OCI-LY1 (cell line): Measurements from ENCODE around the gene EFHD1.

ENCODE experiments used
- H2AFZ ChIP-seq: fragments of 200-600 bp; sonication (generic), shearing (Covaris generic); 2 replicates; pipeline ENCODE4 v1.6.0; 2014; ENCODE audit warnings: antibody characterized with exemption, mild to moderate bottlenecking, low read length
- H3F3A ChIP-seq: fragments of 200-600 bp; sonication (generic), shearing (Covaris generic); 2 replicates; pipeline ENCODE4 v1.6.0; 2014; ENCODE audit warnings: mild to moderate bottlenecking, antibody characterized with exemption, low read length, moderate library complexity; ENCODE audit not compliant: insufficient read depth
- H3K27ac ChIP-seq: fragments of 200-600 bp; sonication (generic); 2 replicates; pipeline ENCODE4 v1.5.1; 2014; ENCODE audit warnings: low read length, mixed run types, mild to moderate bottlenecking, low read depth; ENCODE audit not compliant: poor library complexity, severe bottlenecking
- H3K27me3 ChIP-seq: fragments of 200-600 bp; sonication (generic); 2 replicates; pipeline ENCODE4 v1.6.0; 2014; ENCODE audit warnings: antibody characterized with exemption, mild to moderate bottlenecking, low read length, moderate library complexity; ENCODE audit not compliant: insufficient read depth
- H3K36me3 ChIP-seq: fragments of 200-600 bp; sonication (generic); 2 replicates; pipeline ENCODE4 v1.6.1; 2014; ENCODE audit warnings: mild to moderate bottlenecking, antibody characterized with exemption, low read length, moderate library complexity, mixed read lengths; ENCODE audit not compliant: insufficient read depth
- H3K4me1 ChIP-seq: fragments of 200-600 bp; sonication (generic); 2 replicates; pipeline ENCODE4 v1.5.1; 2014; ENCODE audit warnings: mild to moderate bottlenecking, low read length, moderate library complexity; ENCODE audit not compliant: insufficient read depth, severe bottlenecking
- H3K4me2 ChIP-seq: fragments of 200-600 bp; sonication (generic), shearing (Covaris generic); 2 replicates; pipeline ENCODE4 v1.6.1; 2014; ENCODE audit warnings: low read length
- H3K4me3 ChIP-seq: fragments of 200-600 bp; sonication (generic); 2 replicates; pipeline ENCODE4 v1.5.1; 2014; ENCODE audit warnings: low read length, low read depth, mild to moderate bottlenecking, mixed read lengths; ENCODE audit not compliant: poor library complexity, severe bottlenecking
- H3K79me2 ChIP-seq: fragments of 200-600 bp; shearing (Covaris generic); 2 replicates; pipeline ENCODE4 v1.6.1; 2016; ENCODE audit warnings: mixed run types, low read length, mixed read lengths; ENCODE audit not compliant: insufficient read depth
- H3K9ac ChIP-seq: fragments of 200-600 bp; sonication (generic), shearing (Covaris generic); 2 replicates; pipeline ENCODE4 v1.6.1; 2014; ENCODE audit warnings: mild to moderate bottlenecking, low read length, mixed read lengths
- H3K9me2 ChIP-seq: fragments of 200-600 bp; sonication (generic), shearing (Covaris generic); 2 replicates; pipeline ENCODE4 v1.6.1; 2014; ENCODE audit warnings: low read depth, mild to moderate bottlenecking, low read length, mixed read lengths
- H3K9me3 ChIP-seq: fragments of 200-600 bp; shearing (Covaris generic); 2 replicates; pipeline ENCODE4 v1.6.1; 2014; ENCODE audit warnings: low read length, mixed read lengths
- H4K20me1 ChIP-seq: fragments of 200-600 bp; sonication (generic), shearing (Covaris generic); 2 replicates; pipeline ENCODE4 v1.6.0; 2016; ENCODE audit warnings: mild to moderate bottlenecking, low read length; ENCODE audit not compliant: insufficient read depth
- EZH2 ChIP-seq: fragments of 200-600 bp; sonication (generic), shearing (Covaris generic); IDR thresholded peaks from 2 replicates; pipeline ENCODE4 v1.8.0; 2017; ENCODE audit warnings: borderline replicate concordance, mixed run types, mild to moderate bottlenecking, antibody characterized with exemption, low read length, moderate library complexity, mixed read lengths
- TF ChIP-seq, protein P1 (sequence below): fragments of 200-600 bp; sonication (generic), shearing (Covaris generic); IDR thresholded peaks from 2 replicates; pipeline ENCODE4 v1.5.1; 2017; ENCODE audit warnings: mild to moderate bottlenecking, antibody characterized with exemption, low read length, moderate library complexity, mixed read lengths

EFHD1 gene

DNA sequence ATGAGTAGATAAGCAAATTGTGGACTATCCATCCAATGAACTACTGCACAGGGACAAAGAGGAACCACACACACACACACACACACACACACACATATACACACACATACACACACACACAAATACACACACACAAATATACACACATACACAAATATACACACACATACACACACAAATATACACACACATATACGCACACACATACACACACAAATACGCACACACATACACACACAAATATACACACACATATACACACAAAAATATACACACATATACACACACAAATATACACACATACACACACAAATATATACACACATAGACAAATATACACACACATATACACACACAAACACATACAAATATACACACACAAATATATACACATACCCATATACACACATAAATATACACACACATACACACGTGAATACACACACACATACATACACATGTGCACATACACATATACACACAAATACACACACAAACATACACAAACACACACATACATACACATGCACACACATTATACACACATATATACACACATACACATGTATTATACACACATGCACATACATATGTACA lies 19.8 kb upstream of the EFHD1 start:
- Histone ChIP-seq H3K9me2 (no peaks in the 10 kb centered on the region), H3F3A (no peaks in the 10 kb centered on the region), H3K4me2 (no peak overlapping the region), H3K27ac (no peak overlapping the region), H3K4me3 (no peak overlapping the region), H4K20me1 (no peaks in the 10 kb centered on the region), H3K79me2 (no peaks in the 10 kb centered on the region), H3K9me3 (no peaks in the 10 kb centered on the region), H2AFZ (no peak overlapping the region), H3K9ac (no peak overlapping the region), H3K4me1 (no peaks in the 10 kb centered on the region), H3K36me3 (no peaks in the 10 kb centered on the region), H3K27me3 (no peaks in the 10 kb centered on the region)
- TF ChIP-seq, protein P1, sequence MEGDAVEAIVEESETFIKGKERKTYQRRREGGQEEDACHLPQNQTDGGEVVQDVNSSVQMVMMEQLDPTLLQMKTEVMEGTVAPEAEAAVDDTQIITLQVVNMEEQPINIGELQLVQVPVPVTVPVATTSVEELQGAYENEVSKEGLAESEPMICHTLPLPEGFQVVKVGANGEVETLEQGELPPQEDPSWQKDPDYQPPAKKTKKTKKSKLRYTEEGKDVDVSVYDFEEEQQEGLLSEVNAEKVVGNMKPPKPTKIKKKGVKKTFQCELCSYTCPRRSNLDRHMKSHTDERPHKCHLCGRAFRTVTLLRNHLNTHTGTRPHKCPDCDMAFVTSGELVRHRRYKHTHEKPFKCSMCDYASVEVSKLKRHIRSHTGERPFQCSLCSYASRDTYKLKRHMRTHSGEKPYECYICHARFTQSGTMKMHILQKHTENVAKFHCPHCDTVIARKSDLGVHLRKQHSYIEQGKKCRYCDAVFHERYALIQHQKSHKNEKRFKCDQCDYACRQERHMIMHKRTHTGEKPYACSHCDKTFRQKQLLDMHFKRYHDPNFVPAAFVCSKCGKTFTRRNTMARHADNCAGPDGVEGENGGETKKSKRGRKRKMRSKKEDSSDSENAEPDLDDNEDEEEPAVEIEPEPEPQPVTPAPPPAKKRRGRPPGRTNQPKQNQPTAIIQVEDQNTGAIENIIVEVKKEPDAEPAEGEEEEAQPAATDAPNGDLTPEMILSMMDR: no peak
- TF ChIP-seq EZH2: no peak

DNA sequence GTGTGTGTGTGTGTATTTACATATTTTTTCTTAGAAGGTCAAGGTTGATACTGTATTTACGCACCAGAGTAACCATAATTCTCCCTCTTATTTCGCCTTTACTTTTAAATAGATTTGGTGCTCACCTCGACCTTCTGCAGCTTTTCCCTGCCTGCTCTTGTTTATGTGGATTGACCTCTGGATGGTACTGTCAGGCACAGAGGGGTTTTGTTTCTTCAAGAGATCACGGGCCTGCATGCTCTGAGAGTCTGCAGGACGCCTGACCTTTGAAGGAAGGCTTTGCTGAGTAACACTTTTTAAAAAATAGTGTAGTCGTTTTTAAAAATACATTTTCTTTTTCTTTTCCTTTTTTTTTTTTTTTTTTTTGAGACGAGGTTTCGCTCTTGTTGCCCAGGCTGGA lies 18.1 kb upstream of the EFHD1 start:
- Histone ChIP-seq H3K79me2 (no peaks in the 10 kb centered on the region), H3K4me1 (no peaks in the 10 kb centered on the region), H3F3A (no peaks in the 10 kb centered on the region), H3K9ac (no peak overlapping the region), H3K4me3 (no peak overlapping the region), H3K4me2 (no peak overlapping the region), H3K27me3 (no peaks in the 10 kb centered on the region), H3K36me3 (no peaks in the 10 kb centered on the region), H4K20me1 (no peaks in the 10 kb centered on the region), H2AFZ (no peak overlapping the region), H3K9me3 (no peaks in the 10 kb centered on the region), H3K9me2 (no peaks in the 10 kb centered on the region), H3K27ac (no peak overlapping the region)
- TF ChIP-seq, protein P1: no peak
- no peak for TF ChIP-seq EZH2

DNA sequence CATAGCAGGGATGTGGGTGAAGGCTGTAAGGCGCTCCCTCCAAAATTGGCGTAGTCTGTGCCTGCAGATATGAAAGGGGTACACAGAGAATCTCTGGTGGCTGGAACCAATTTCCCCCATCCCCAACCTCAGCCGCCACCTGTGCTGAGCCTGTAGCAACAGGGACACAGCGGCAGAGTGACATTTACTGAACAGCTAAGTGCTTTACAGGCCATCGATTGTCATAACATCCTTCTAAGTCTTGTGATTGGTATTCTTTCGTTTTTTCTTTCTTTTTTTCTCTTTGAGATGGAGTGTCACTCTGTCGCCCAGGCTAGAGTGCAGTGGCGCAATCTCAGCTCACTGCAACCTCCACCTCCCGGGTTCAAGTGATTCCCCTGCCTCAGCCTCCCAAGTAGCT lies 12.2 kb upstream of the EFHD1 start:
- peaks cover 3% of the 10 kb centered on the region; the same call in 1 of the 2 replicates for H3K27me3 ChIP-seq
- H3K4me2 ChIP-seq: no peak overlapping the region
- H3F3A ChIP-seq: no peaks in the 10 kb centered on the region
- no peaks in the 10 kb centered on the region for H3K36me3 ChIP-seq
- H3K4me1 ChIP-seq: no peaks in the 10 kb centered on the region
- no peaks in the 10 kb centered on the region for H3K9me2 ChIP-seq
- TF ChIP-seq, protein P1: no peak
- no peak for TF ChIP-seq EZH2
- H3K27ac ChIP-seq: no peak overlapping the region
- no peaks in the 10 kb centered on the region for H3K9me3 ChIP-seq
- H3K9ac ChIP-seq: no peak overlapping the region
- no peak overlapping the region for H3K4me3 ChIP-seq
- no peaks in the 10 kb centered on the region for H3K79me2 ChIP-seq
- H2AFZ ChIP-seq: no peak overlapping the region
- no peaks in the 10 kb centered on the region for H4K20me1 ChIP-seq
